ENCODE data around the gene AKT1S1. TPM values are rescaled to one million over a fixed set of nuclear protein-coding genes. Genes with fewer than 3 reads are reported as not detected.
A peak's percentile ranks its signal among the peaks of the same experiment; 100 is the strongest.

The AKT1S1 gene
- total and polyA plus RNA-seq, 2 of the 13 experiments (the other 11 are each of a cell fraction or from before 2014, with no cell fraction given), result 13.5 to 27.8 TPM

DNA sequence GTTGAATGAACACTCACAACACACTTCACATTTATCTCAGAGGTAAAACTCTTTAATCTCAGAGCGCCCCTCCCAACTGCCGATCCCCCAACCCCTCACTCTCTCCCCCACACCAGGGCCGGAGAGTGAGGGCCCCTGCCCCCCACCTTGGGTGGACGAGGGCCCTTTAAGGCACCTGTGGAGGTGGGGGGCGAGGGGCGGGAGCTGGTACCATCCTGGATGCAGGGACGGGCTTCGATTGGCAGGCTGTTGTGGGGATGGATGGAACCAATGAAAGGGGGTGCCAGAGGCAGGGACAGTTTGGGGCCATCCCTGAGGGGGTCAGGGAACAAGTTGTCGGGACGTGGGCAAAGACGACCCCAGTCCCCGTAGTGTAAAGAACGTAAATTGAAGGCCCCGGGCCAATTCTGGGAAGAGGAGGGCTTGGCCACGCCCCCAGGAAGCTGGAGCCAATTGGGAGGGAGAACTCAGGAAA, 8.1 kb downstream of the AKT1S1 start (continued):
- TF ChIP-seq, protein P1, sequence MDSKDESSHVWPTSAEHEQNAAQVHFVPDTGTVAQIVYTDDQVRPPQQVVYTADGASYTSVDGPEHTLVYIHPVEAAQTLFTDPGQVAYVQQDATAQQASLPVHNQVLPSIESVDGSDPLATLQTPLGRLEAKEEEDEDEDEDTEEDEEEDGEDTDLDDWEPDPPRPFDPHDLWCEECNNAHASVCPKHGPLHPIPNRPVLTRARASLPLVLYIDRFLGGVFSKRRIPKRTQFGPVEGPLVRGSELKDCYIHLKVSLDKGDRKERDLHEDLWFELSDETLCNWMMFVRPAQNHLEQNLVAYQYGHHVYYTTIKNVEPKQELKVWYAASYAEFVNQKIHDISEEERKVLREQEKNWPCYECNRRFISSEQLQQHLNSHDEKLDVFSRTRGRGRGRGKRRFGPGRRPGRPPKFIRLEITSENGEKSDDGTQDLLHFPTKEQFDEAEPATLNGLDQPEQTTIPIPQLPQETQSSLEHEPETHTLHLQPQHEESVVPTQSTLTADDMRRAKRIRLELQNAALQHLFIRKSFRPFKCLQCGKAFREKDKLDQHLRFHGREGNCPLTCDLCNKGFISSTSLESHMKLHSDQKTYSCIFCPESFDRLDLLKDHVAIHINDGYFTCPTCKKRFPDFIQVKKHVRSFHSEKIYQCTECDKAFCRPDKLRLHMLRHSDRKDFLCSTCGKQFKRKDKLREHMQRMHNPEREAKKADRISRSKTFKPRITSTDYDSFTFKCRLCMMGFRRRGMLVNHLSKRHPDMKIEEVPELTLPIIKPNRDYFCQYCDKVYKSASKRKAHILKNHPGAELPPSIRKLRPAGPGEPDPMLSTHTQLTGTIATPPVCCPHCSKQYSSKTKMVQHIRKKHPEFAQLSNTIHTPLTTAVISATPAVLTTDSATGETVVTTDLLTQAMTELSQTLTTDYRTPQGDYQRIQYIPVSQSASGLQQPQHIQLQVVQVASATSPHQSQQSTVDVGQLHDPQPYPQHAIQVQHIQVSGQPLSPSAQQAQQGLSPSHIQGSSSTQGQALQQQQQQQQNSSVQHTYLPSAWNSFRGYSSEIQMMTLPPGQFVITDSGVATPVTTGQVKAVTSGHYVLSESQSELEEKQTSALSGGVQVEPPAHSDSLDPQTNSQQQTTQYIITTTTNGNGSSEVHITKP (CRISPR knock-in tag; IDR thresholded peaks at IDR 0.05; ENCODE audit: low read depth), result peak; percentile 87
- TF ChIP-seq REL (CRISPR knock-in tag; conservative IDR thresholded peaks at IDR 0.05), result 0 out of 2 replicates have a peak, but pooled peaks have one; percentile 52
- no peak for TF ChIP-seq ZNF703 (CRISPR knock-in tag; IDR thresholded peaks at IDR 0.05; ENCODE audit: borderline replicate concordance)
- peak; percentile 11; the same call in 1 of the 2 replicates for TF ChIP-seq ZNF605 (CRISPR knock-in tag; IDR thresholded peaks at IDR 0.05)
- TF ChIP-seq SMYD3 (CRISPR knock-in tag; IDR thresholded peaks at IDR 0.05), result no peak
- TF ChIP-seq ZNF607 (CRISPR knock-in tag; IDR thresholded peaks at IDR 0.05; ENCODE audit: borderline replicate concordance), result no peak
- no peak for TF ChIP-seq ZNF335 (CRISPR knock-in tag; IDR thresholded peaks at IDR 0.05)
- TF ChIP-seq, protein P2, sequence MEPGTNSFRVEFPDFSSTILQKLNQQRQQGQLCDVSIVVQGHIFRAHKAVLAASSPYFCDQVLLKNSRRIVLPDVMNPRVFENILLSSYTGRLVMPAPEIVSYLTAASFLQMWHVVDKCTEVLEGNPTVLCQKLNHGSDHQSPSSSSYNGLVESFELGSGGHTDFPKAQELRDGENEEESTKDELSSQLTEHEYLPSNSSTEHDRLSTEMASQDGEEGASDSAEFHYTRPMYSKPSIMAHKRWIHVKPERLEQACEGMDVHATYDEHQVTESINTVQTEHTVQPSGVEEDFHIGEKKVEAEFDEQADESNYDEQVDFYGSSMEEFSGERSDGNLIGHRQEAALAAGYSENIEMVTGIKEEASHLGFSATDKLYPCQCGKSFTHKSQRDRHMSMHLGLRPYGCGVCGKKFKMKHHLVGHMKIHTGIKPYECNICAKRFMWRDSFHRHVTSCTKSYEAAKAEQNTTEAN (CRISPR knock-in tag; conservative IDR thresholded peaks at IDR 0.05), result no peak
- TF ChIP-seq ERF (CRISPR knock-in tag; IDR thresholded peaks at IDR 0.05), result 0 out of 2 replicates have a peak, but pooled peaks have one; percentile 8
- no peak for TF ChIP-seq CBX2 (IDR thresholded peaks at IDR 0.05; ENCODE audit: low read depth, low read length)
- TF ChIP-seq CBX2 (CRISPR knock-in tag; IDR thresholded peaks at IDR 0.05; ENCODE audit: low read depth), result no peak
- TF ChIP-seq, protein P3, sequence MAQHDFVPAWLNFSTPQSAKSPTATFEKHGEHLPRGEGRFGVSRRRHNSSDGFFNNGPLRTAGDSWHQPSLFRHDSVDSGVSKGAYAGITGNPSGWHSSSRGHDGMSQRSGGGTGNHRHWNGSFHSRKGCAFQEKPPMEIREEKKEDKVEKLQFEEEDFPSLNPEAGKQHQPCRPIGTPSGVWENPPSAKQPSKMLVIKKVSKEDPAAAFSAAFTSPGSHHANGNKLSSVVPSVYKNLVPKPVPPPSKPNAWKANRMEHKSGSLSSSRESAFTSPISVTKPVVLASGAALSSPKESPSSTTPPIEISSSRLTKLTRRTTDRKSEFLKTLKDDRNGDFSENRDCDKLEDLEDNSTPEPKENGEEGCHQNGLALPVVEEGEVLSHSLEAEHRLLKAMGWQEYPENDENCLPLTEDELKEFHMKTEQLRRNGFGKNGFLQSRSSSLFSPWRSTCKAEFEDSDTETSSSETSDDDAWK (CRISPR knock-in tag; IDR thresholded peaks at IDR 0.05), result no peak
- TF ChIP-seq, protein P4, sequence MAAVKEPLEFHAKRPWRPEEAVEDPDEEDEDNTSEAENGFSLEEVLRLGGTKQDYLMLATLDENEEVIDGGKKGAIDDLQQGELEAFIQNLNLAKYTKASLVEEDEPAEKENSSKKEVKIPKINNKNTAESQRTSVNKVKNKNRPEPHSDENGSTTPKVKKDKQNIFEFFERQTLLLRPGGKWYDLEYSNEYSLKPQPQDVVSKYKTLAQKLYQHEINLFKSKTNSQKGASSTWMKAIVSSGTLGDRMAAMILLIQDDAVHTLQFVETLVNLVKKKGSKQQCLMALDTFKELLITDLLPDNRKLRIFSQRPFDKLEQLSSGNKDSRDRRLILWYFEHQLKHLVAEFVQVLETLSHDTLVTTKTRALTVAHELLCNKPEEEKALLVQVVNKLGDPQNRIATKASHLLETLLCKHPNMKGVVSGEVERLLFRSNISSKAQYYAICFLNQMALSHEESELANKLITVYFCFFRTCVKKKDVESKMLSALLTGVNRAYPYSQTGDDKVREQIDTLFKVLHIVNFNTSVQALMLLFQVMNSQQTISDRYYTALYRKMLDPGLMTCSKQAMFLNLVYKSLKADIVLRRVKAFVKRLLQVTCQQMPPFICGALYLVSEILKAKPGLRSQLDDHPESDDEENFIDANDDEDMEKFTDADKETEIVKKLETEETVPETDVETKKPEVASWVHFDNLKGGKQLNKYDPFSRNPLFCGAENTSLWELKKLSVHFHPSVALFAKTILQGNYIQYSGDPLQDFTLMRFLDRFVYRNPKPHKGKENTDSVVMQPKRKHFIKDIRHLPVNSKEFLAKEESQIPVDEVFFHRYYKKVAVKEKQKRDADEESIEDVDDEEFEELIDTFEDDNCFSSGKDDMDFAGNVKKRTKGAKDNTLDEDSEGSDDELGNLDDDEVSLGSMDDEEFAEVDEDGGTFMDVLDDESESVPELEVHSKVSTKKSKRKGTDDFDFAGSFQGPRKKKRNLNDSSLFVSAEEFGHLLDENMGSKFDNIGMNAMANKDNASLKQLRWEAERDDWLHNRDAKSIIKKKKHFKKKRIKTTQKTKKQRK (IDR thresholded peaks at IDR 0.05; ENCODE audit: low read length), result no peak
- no peak for TF ChIP-seq BORCS8-MEF2B (CRISPR knock-in tag; IDR thresholded peaks at IDR 0.05)
- TF ChIP-seq, protein P5, sequence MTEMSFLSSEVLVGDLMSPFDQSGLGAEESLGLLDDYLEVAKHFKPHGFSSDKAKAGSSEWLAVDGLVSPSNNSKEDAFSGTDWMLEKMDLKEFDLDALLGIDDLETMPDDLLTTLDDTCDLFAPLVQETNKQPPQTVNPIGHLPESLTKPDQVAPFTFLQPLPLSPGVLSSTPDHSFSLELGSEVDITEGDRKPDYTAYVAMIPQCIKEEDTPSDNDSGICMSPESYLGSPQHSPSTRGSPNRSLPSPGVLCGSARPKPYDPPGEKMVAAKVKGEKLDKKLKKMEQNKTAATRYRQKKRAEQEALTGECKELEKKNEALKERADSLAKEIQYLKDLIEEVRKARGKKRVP (CRISPR knock-in tag; IDR thresholded peaks at IDR 0.05), result no peak
- no peak for TF ChIP-seq CBFB (CRISPR knock-in tag; IDR thresholded peaks at IDR 0.05)
- TF ChIP-seq NFKBIZ (CRISPR knock-in tag; IDR thresholded peaks at IDR 0.05), result no peak
- TF ChIP-seq ZNF652 (CRISPR knock-in tag; IDR thresholded peaks at IDR 0.05; ENCODE audit: borderline replicate concordance, low read depth), result no peak
- no peak for TF ChIP-seq ZNF792 (CRISPR knock-in tag; IDR thresholded peaks at IDR 0.05)
- no peak for TF ChIP-seq ZSCAN9 (CRISPR knock-in tag; IDR thresholded peaks at IDR 0.05; ENCODE audit: borderline replicate concordance)
- TF ChIP-seq TBP (CRISPR knock-in tag; IDR thresholded peaks at IDR 0.05), result no peak
- no peak for TF ChIP-seq KLF9 (CRISPR knock-in tag; IDR thresholded peaks at IDR 0.05; ENCODE audit: low read depth)
